OCI-LY1 (cell line): Measurements from ENCODE around the gene ANTKMT.

ENCODE experiments used
- EZH2 ChIP-seq: fragments of 200-600 bp; sonication (generic), shearing (Covaris generic); IDR thresholded peaks from 2 replicates; pipeline ENCODE4 v1.8.0; 2017; ENCODE audit warnings: borderline replicate concordance, mixed run types, mild to moderate bottlenecking, antibody characterized with exemption, low read length, moderate library complexity, mixed read lengths
- TF ChIP-seq, protein P1 (sequence below): fragments of 200-600 bp; sonication (generic), shearing (Covaris generic); IDR thresholded peaks from 2 replicates; pipeline ENCODE4 v1.5.1; 2017; ENCODE audit warnings: mild to moderate bottlenecking, antibody characterized with exemption, low read length, moderate library complexity, mixed read lengths

- TF ChIP-seq, protein P1, sequence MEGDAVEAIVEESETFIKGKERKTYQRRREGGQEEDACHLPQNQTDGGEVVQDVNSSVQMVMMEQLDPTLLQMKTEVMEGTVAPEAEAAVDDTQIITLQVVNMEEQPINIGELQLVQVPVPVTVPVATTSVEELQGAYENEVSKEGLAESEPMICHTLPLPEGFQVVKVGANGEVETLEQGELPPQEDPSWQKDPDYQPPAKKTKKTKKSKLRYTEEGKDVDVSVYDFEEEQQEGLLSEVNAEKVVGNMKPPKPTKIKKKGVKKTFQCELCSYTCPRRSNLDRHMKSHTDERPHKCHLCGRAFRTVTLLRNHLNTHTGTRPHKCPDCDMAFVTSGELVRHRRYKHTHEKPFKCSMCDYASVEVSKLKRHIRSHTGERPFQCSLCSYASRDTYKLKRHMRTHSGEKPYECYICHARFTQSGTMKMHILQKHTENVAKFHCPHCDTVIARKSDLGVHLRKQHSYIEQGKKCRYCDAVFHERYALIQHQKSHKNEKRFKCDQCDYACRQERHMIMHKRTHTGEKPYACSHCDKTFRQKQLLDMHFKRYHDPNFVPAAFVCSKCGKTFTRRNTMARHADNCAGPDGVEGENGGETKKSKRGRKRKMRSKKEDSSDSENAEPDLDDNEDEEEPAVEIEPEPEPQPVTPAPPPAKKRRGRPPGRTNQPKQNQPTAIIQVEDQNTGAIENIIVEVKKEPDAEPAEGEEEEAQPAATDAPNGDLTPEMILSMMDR: no peak
- TF ChIP-seq EZH2: no peak
Observed at GRCh38 chr16:702341-702740, 18.6 kb upstream of the ANTKMT start.
